ENCODE data around the gene CNGA1.

DNA sequence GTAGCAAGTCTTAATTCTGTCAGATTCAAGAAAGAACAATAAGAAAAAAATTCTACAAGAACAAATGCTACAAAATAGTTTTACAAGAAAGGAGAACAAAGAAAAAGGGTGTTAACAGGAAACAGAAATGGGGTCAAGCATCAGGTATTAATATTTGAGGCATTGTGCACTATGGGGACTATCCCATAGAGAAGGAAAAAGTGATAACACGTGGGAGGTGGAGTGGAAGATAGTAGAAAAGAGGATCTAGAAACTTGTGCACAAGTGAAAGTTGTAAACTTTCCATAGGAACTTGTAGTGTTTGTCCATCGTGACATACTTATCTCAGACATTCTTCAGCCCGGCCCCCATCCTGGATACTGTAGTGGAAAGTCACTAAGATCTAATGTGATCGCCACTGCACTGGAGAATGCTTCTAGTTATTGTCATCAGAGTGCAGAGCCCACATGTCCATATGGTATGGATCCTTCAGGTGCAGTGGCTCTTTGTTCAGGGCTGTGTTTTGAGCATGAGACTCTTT is 86.7 kb downstream of the CNGA1 start:
- TF ChIP-seq, protein P1, sequence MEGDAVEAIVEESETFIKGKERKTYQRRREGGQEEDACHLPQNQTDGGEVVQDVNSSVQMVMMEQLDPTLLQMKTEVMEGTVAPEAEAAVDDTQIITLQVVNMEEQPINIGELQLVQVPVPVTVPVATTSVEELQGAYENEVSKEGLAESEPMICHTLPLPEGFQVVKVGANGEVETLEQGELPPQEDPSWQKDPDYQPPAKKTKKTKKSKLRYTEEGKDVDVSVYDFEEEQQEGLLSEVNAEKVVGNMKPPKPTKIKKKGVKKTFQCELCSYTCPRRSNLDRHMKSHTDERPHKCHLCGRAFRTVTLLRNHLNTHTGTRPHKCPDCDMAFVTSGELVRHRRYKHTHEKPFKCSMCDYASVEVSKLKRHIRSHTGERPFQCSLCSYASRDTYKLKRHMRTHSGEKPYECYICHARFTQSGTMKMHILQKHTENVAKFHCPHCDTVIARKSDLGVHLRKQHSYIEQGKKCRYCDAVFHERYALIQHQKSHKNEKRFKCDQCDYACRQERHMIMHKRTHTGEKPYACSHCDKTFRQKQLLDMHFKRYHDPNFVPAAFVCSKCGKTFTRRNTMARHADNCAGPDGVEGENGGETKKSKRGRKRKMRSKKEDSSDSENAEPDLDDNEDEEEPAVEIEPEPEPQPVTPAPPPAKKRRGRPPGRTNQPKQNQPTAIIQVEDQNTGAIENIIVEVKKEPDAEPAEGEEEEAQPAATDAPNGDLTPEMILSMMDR (IDR thresholded peaks at IDR 0.05; ENCODE audit: extremely low read depth in 1 of 2, insufficient read depth in 1 of 2, low read depth in 1 of 2, low read length in 2 of 2): no peak
- TF ChIP-seq POLR2A (IDR thresholded peaks at IDR 0.05; ENCODE audit: low read depth, low read length): no peak
